Endothelial cell of umbilical vein (primary cell): ENCODE results near the gene IGFBP7. TPM values are rescaled to one million over a fixed set of nuclear protein-coding genes. Genes with fewer than 3 reads are reported as not detected.
A peak's percentile ranks its signal among the peaks of the same experiment; 100 is the strongest.

Experiments used
- BruUV-seq: library from RNA; stranded (reverse); fragments of 400-500 nt; replicated peaks from 2 replicates; lab custom pipeline; 2021; lab: Mats Ljungman, UMichigan
- CTCF ChIA-PET: fragments of 300-600, 350-600 bp; sonication (Branson Sonifier 250); formaldehyde crosslinking; loops from one replicate; lab custom pipeline; 2021; ENCODE audit warnings: antibody characterized with exemption, inconsistent platforms; lab: Charles Lee
- POLR2A ChIA-PET: fragments of 300-600, 350-600 bp; sonication (Branson Sonifier 250); formaldehyde crosslinking; loops from one replicate; lab custom pipeline; 2021; ENCODE audit warnings: antibody characterized with exemption, inconsistent platforms; lab: Charles Lee
- DNase-seq: peaks from one replicate; pipeline ENCODE4 v3.0.0-alpha.2; 2011; ENCODE audit warnings: low read depth, low spot score
- FAIRE-seq: peaks from 2 replicates; lab custom pipeline; 2011; peaks lifted over from hg19 to GRCh38; lab: Jason Lieb, UNC
- H2AFZ ChIP-seq: 2 replicates; pipeline ENCODE4 v1.6.0; 2012; ENCODE audit warnings: low read depth, low read length, control low read depth, inconsistent platforms
- H3K27ac ChIP-seq: 2 replicates; pipeline ENCODE4 v1.5.1; 2011; ENCODE audit warnings: low read depth, mild to moderate bottlenecking, control low read depth, low read length, moderate library complexity; ENCODE audit not compliant: insufficient read depth
- H3K27me3 ChIP-seq, 2 experiments: 2 replicates each; pipeline versions ENCODE4 v1.6.0 to v1.6.1; 2011; ENCODE audit warnings: low read length in 2 of 2, mixed read lengths in 1 of 2; ENCODE audit not compliant: control insufficient read depth in 2 of 2, insufficient read depth in 2 of 2
- H3K36me3 ChIP-seq, 2 experiments: 2 replicates in 1 of 2; 3 replicates in 1 of 2; pipeline ENCODE4 v1.5.1; 2011; ENCODE audit warnings: low read length in 2 of 2, mild to moderate bottlenecking in 1 of 2, moderate library complexity in 1 of 2; ENCODE audit not compliant: control insufficient read depth in 2 of 2, insufficient read depth in 2 of 2; ENCODE audit errors: extremely low read depth in 1 of 2
- H3K4me1 ChIP-seq: 3 replicates; pipeline ENCODE4 v1.5.1; 2011; ENCODE audit warnings: mild to moderate bottlenecking, low read length; ENCODE audit not compliant: control insufficient read depth, insufficient read depth; ENCODE audit errors: extremely low read depth
- H3K4me2 ChIP-seq: 2 replicates; pipeline ENCODE4 v1.6.1; 2011; ENCODE audit warnings: low read length, control low read depth, mixed read lengths; ENCODE audit not compliant: insufficient read depth
- H3K4me3 ChIP-seq, 3 experiments: fragments of 200-600 bp in 1 of 3; sonication (generic), shearing (Covaris generic) in 1 of 3; replicated peaks in 1 of 3; 2 replicates each; pipeline ENCODE4 v1.5.1; 2011 to 2016; ENCODE audit warnings: control low read depth in 3 of 3, low read length in 3 of 3, mild to moderate bottlenecking in 2 of 3, inconsistent platforms in 1 of 3, low read depth in 1 of 3, moderate library complexity in 1 of 3; ENCODE audit not compliant: insufficient read depth in 1 of 3
- H3K79me2 ChIP-seq: 2 replicates; pipeline ENCODE4 v1.6.0; 2012; ENCODE audit warnings: low read length, inconsistent platforms; ENCODE audit not compliant: control insufficient read depth, insufficient read depth
- H3K9ac ChIP-seq: replicated peaks from 2 replicates; pipeline ENCODE3; 2011; ENCODE audit warnings: low read length, control low read depth; ENCODE audit not compliant: insufficient read depth; ENCODE audit errors: extremely low read depth
- H3K9me1 ChIP-seq: replicated peaks from 3 replicates; pipeline ENCODE4 v1.6.0; 2011; ENCODE audit warnings: mild to moderate bottlenecking, low read length; ENCODE audit not compliant: control insufficient read depth, insufficient read depth; ENCODE audit errors: extremely low read depth
- H3K9me3 ChIP-seq: replicated peaks from 2 replicates; pipeline ENCODE4 v1.5.1; 2012; ENCODE audit warnings: low read length, inconsistent platforms; ENCODE audit not compliant: control insufficient read depth, insufficient read depth
- H4K20me1 ChIP-seq: replicated peaks from 2 replicates; pipeline ENCODE3; 2011; ENCODE audit warnings: mild to moderate bottlenecking, low read length; ENCODE audit not compliant: control insufficient read depth, insufficient read depth; ENCODE audit errors: extremely low read depth
- CTCF ChIP-seq, 2 donors: IDR thresholded peaks; 1 replicate in 1 of 2; 2 replicates in 1 of 2; pipeline ENCODE4 v1.5.1; 2011; ENCODE audit warnings: low read length in 2 of 2, mild to moderate bottlenecking in 2 of 2, moderate library complexity in 2 of 2, control low read depth in 1 of 2, inconsistent platforms in 1 of 2, low read depth in 1 of 2; ENCODE audit not compliant: insufficient read depth in 1 of 2; ENCODE audit errors: extremely low read depth in 1 of 2
- EZH2 ChIP-seq: IDR thresholded peaks from 2 replicates; pipeline ENCODE4 v1.6.1; 2012; ENCODE audit warnings: borderline replicate concordance, low read depth, mild to moderate bottlenecking, moderate library complexity, low read length, inconsistent platforms; ENCODE audit not compliant: severe bottlenecking
- FOS ChIP-seq: IDR thresholded peaks from 2 replicates; pipeline ENCODE4 v1.6.1; 2011; ENCODE audit warnings: mild to moderate bottlenecking, low read length, moderate library complexity, borderline replicate concordance; ENCODE audit not compliant: insufficient read depth
- GATA2 ChIP-seq: IDR thresholded peaks from 2 replicates; pipeline ENCODE4 v1.7.0; 2011; ENCODE audit warnings: low read depth, mild to moderate bottlenecking, moderate library complexity, mixed read lengths, low read length; ENCODE audit not compliant: insufficient read length, insufficient read depth
- JUN ChIP-seq: IDR thresholded peaks from 2 replicates; pipeline ENCODE4 v1.6.1; 2011; ENCODE audit warnings: borderline replicate concordance, low read depth; ENCODE audit not compliant: insufficient read length, insufficient read depth
- MAX ChIP-seq: IDR thresholded peaks from 2 replicates; pipeline ENCODE4 v1.6.1; 2011; ENCODE audit not compliant: insufficient read depth, insufficient read length
- MYC ChIP-seq: IDR thresholded peaks from one replicate; pipeline ENCODE4 v1.6.1; 2011; ENCODE audit warnings: mild to moderate bottlenecking, low read depth, low read length
- POLR2A ChIP-seq: IDR thresholded peaks from 2 replicates; pipeline ENCODE4 v1.6.1; 2012; ENCODE audit warnings: low read depth, mild to moderate bottlenecking, control low read depth, low read length
- POLR2AphosphoS5 ChIP-seq: IDR thresholded peaks from 2 replicates; pipeline ENCODE4 v1.6.1; 2012; ENCODE audit warnings: low read depth, mild to moderate bottlenecking, control low read depth, low read length, moderate library complexity; ENCODE audit not compliant: insufficient read depth
- dilution Hi-C: fragments of 300-500 bp; cut with MboI; formaldehyde crosslinking; loops from one replicate; pipeline ENCODE4 v1.15.0; 2019; ENCODE audit warnings: low sequenced_read_pairs; ENCODE audit not compliant: extremely low pct_ligation_motif_present
- intact Hi-C: fragments of 100-400 bp; cut with micrococcal nuclease; formaldehyde crosslinking; loops from one replicate; pipeline ENCODE4 v1.10.0; 2022
- polyA plus RNA-seq, 4 experiments: library from polyadenylated mRNA; depleted of rRNA in 3 of 4; stranded (reverse) in 3 of 4; unstranded in 1 of 4; fragments of >200 nt; gene quantifications; 2 replicates each; pipeline versions ENCODE4 v1.2.1 to v1.2.3, GENCODE V29; 2011 to 2012; ENCODE audit warnings: missing spikeins in 1 of 4
- total RNA-seq: library from RNA; stranded (reverse); gene quantifications from 2 replicates; pipeline ENCODE4 v1.2.3, GENCODE V29; 2021

The IGFBP7 gene
- total and polyA plus RNA-seq, 2 donors (not counting 3 experiments of a cell fraction or from before 2014, with no cell fraction given) = 526 to 770 TPM

- BruUV-seq = no TSS peak
- Histone ChIP-seq H3K4me1 (peaks cover 53% of the 10 kb centered on the region), H3K9me1 (no peaks in the 10 kb centered on the region), H3K27me3 (no peaks in the 10 kb centered on the region), H3K9me3 (no peaks in the 10 kb centered on the region), H3K36me3 (no peaks in the 10 kb centered on the region), H2AFZ (no peak overlapping the region), H4K20me1 (no peaks in the 10 kb centered on the region), H3K9ac (no peak overlapping the region), H3K27ac (no peak overlapping the region), H3K4me2 (no peak overlapping the region), H3K79me2 (peaks cover 40% of the 10 kb centered on the region), H3K4me3 (no peak overlapping the region)
- no peak for TF ChIP-seq FOS
- no peak for TF ChIP-seq JUN
- TF ChIP-seq MYC = no peak
- TF ChIP-seq MAX = no peak
- peak; percentile 33 for TF ChIP-seq POLR2A
- intact Hi-C loops = no loop called here
- POLR2A ChIA-PET = no interaction called here
- CTCF ChIA-PET = interaction anchor here (0.8 kb wide), 1 partner anchor 16 kb away, joined by 3 read pairs; no protein-coding TSS in a partner anchor
- DNase-seq (no peak), FAIRE-seq (no peak)
- dilution Hi-C loops = no loop called here
These were observed 24.0 kb downstream of the IGFBP7 start for GRCh38 chr4:57086031-57086723.

GRCh38 chr4:57085278-57085677 is 24.9 kb downstream of the IGFBP7 start:
- no peaks in the 10 kb centered on the region for H4K20me1 ChIP-seq
- BruUV-seq = no TSS peak
- no peak for DNase-seq
- H3K9me1 ChIP-seq = no peaks in the 10 kb centered on the region
- H2AFZ ChIP-seq = no peak overlapping the region
- FAIRE-seq = no peak
- no peak overlapping the region for H3K4me2 ChIP-seq
- H3K9me3 ChIP-seq = no peaks in the 10 kb centered on the region
- ChIA-PET CTCF (interaction anchor here (0.9 kb wide), 1 partner anchor 21 kb away, joined by 3 read pairs; no protein-coding TSS in a partner anchor), POLR2A (no interaction called here)
- TF ChIP-seq CTCF (IDR thresholded peaks at IDR 0.05; ENCODE audit: extremely low read depth in 1 of 2, insufficient read depth in 1 of 2, low read depth in 1 of 2, low read length in 2 of 2) = no peak
- no peak for TF ChIP-seq EZH2
- TF ChIP-seq POLR2AphosphoS5 = no peak
- no peak for TF ChIP-seq MAX
- no peak for TF ChIP-seq POLR2A
- no peak for TF ChIP-seq FOS
- TF ChIP-seq MYC = no peak
- TF ChIP-seq JUN = no peak
- no peak for TF ChIP-seq GATA2
- dilution Hi-C loops (no loop called here), intact Hi-C loops (no loop called here)
- H3K27me3 ChIP-seq = no peaks in the 10 kb centered on the region
- no peak overlapping the region for H3K9ac ChIP-seq
- no peaks in the 10 kb centered on the region for H3K36me3 ChIP-seq
- no peak overlapping the region for H3K4me3 ChIP-seq
- peaks cover 36% of the 10 kb centered on the region for H3K79me2 ChIP-seq
- H3K27ac ChIP-seq = no peak overlapping the region
- H3K4me1 ChIP-seq = peaks cover 53% of the 10 kb centered on the region
